ENCODE results near the gene SH3PXD2B. TPM values are rescaled to one million over a fixed set of nuclear protein-coding genes. Genes with fewer than 3 reads are reported as not detected.

The SH3PXD2B gene
- total RNA-seq, 1 experiment from 2014 or later = 64.1 TPM

DNA sequence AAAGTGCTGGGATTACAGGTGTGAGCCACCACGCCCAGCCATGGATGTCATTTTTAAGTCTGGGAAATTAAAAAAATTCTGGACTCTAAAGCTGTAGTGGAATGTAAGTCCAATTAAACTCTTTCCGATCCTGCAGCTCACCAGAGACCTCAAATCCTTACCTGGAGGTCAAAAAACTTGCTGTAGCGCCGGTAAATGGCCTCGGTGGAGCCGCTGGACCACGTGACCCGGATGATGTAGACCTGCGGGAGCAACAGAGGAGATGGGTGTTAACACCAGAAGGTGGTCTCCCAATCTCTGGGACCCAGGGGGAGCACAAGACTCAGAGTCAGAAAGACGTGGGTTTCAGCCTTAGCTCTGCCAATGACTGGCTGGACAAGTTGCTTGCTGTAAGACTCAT, 32.1 kb downstream of the SH3PXD2B start:
- H3K36me3 Mint-ChIP-seq = peaks cover 52% of the 10 kb centered on the region
- CTCF ChIA-PET = interaction anchor here (2.0 kb wide), 1 partner anchor 29 kb away, joined by 7 read pairs; no protein-coding TSS in a partner anchor
- DNase-seq (ENCODE audit: low spot score) = no peak

GRCh38 chr5:172421020-172421419, 33.3 kb downstream of the SH3PXD2B start:
- ATAC-seq (no peak), DNase-seq (ENCODE audit: low spot score) (no peak)
- Mint-ChIP-seq H3K4me3 (no peak overlapping the region), H3K4me1 (peaks cover 19% of the 10 kb centered on the region), H3K9me3 (no peaks in the 10 kb centered on the region; the same call in 1 of the 2 replicates), H3K27me3 (ENCODE audit: low read depth) (no peaks in the 10 kb centered on the region), H3K27ac (peak overlapping the region; percentile 17; the same call in 1 of the 2 replicates), H3K36me3 (peaks cover 56% of the 10 kb centered on the region)
- CTCF ChIA-PET = no interaction called here
- POLR2A ChIA-PET = no interaction called here
- no peak for TF ChIP-seq ETV6 (CRISPR knock-in tag; IDR thresholded peaks at IDR 0.05)
- TF ChIP-seq, protein P1, sequence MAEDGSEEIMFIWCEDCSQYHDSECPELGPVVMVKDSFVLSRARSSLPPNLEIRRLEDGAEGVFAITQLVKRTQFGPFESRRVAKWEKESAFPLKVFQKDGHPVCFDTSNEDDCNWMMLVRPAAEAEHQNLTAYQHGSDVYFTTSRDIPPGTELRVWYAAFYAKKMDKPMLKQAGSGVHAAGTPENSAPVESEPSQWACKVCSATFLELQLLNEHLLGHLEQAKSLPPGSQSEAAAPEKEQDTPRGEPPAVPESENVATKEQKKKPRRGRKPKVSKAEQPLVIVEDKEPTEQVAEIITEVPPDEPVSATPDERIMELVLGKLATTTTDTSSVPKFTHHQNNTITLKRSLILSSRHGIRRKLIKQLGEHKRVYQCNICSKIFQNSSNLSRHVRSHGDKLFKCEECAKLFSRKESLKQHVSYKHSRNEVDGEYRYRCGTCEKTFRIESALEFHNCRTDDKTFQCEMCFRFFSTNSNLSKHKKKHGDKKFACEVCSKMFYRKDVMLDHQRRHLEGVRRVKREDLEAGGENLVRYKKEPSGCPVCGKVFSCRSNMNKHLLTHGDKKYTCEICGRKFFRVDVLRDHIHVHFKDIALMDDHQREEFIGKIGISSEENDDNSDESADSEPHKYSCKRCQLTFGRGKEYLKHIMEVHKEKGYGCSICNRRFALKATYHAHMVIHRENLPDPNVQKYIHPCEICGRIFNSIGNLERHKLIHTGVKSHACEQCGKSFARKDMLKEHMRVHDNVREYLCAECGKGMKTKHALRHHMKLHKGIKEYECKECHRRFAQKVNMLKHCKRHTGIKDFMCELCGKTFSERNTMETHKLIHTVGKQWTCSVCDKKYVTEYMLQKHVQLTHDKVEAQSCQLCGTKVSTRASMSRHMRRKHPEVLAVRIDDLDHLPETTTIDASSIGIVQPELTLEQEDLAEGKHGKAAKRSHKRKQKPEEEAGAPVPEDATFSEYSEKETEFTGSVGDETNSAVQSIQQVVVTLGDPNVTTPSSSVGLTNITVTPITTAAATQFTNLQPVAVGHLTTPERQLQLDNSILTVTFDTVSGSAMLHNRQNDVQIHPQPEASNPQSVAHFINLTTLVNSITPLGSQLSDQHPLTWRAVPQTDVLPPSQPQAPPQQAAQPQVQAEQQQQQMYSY (CRISPR knock-in tag; IDR thresholded peaks at IDR 0.05) = no peak
- TF ChIP-seq ARID4B (CRISPR knock-in tag; IDR thresholded peaks at IDR 0.05; ENCODE audit: borderline replicate concordance) = no peak
- TF ChIP-seq, protein P2, sequence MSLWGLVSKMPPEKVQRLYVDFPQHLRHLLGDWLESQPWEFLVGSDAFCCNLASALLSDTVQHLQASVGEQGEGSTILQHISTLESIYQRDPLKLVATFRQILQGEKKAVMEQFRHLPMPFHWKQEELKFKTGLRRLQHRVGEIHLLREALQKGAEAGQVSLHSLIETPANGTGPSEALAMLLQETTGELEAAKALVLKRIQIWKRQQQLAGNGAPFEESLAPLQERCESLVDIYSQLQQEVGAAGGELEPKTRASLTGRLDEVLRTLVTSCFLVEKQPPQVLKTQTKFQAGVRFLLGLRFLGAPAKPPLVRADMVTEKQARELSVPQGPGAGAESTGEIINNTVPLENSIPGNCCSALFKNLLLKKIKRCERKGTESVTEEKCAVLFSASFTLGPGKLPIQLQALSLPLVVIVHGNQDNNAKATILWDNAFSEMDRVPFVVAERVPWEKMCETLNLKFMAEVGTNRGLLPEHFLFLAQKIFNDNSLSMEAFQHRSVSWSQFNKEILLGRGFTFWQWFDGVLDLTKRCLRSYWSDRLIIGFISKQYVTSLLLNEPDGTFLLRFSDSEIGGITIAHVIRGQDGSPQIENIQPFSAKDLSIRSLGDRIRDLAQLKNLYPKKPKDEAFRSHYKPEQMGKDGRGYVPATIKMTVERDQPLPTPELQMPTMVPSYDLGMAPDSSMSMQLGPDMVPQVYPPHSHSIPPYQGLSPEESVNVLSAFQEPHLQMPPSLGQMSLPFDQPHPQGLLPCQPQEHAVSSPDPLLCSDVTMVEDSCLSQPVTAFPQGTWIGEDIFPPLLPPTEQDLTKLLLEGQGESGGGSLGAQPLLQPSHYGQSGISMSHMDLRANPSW (CRISPR knock-in tag; conservative IDR thresholded peaks at IDR 0.05; ENCODE audit: low read depth) = no peak

More for the DNA sequence above, 32.1 kb downstream of the SH3PXD2B start:
- H3K27ac Mint-ChIP-seq = no peak overlapping the region
- peaks cover 19% of the 10 kb centered on the region for H3K4me1 Mint-ChIP-seq
- no peaks in the 10 kb centered on the region; the same call in 1 of the 2 replicates for H3K9me3 Mint-ChIP-seq
- TF ChIP-seq ZNF671 (CRISPR knock-in tag; IDR thresholded peaks at IDR 0.05) (no peak), GRHL2 (CRISPR knock-in tag; IDR thresholded peaks at IDR 0.05; ENCODE audit: insufficient replicate concordance, severe bottlenecking) (no peak), FOXP1 (CRISPR knock-in tag; IDR thresholded peaks at IDR 0.05; ENCODE audit: borderline replicate concordance) (no peak), ARID4B (CRISPR knock-in tag; IDR thresholded peaks at IDR 0.05; ENCODE audit: borderline replicate concordance) (no peak), CBFB (CRISPR knock-in tag; IDR thresholded peaks at IDR 0.05; ENCODE audit: low read depth) (no peak), ELF4 (CRISPR knock-in tag; IDR thresholded peaks at IDR 0.05; ENCODE audit: low read depth) (no peak), ZNF138 (CRISPR knock-in tag; conservative IDR thresholded peaks at IDR 0.05) (no peak), RORB (CRISPR knock-in tag; IDR thresholded peaks at IDR 0.05) (no peak), NR1H2 (CRISPR knock-in tag; IDR thresholded peaks at IDR 0.05) (no peak), CREM (CRISPR knock-in tag; IDR thresholded peaks at IDR 0.05) (no peak), NFYB (CRISPR knock-in tag; conservative IDR thresholded peaks at IDR 0.05; ENCODE audit: low read depth) (no peak)
- TF ChIP-seq, protein P3, sequence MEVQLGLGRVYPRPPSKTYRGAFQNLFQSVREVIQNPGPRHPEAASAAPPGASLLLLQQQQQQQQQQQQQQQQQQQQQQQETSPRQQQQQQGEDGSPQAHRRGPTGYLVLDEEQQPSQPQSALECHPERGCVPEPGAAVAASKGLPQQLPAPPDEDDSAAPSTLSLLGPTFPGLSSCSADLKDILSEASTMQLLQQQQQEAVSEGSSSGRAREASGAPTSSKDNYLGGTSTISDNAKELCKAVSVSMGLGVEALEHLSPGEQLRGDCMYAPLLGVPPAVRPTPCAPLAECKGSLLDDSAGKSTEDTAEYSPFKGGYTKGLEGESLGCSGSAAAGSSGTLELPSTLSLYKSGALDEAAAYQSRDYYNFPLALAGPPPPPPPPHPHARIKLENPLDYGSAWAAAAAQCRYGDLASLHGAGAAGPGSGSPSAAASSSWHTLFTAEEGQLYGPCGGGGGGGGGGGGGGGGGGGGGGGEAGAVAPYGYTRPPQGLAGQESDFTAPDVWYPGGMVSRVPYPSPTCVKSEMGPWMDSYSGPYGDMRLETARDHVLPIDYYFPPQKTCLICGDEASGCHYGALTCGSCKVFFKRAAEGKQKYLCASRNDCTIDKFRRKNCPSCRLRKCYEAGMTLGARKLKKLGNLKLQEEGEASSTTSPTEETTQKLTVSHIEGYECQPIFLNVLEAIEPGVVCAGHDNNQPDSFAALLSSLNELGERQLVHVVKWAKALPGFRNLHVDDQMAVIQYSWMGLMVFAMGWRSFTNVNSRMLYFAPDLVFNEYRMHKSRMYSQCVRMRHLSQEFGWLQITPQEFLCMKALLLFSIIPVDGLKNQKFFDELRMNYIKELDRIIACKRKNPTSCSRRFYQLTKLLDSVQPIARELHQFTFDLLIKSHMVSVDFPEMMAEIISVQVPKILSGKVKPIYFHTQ (CRISPR knock-in tag; IDR thresholded peaks at IDR 0.05) = no peak
- H3K4me3 Mint-ChIP-seq = no peak overlapping the region
- ATAC-seq = no peak
- no peaks in the 10 kb centered on the region for H3K27me3 Mint-ChIP-seq (ENCODE audit: low read depth)
- POLR2A ChIA-PET = no interaction called here
